SK-N-SH (cell line): Measurements from ENCODE around the gene CA4. TPM values are rescaled to one million over a fixed set of nuclear protein-coding genes. Genes with fewer than 3 reads are reported as not detected.

Experiments used
- CTCF ChIA-PET: fragments of 300-600, 350-600 bp; formaldehyde crosslinking; extraction: SDS; loops from one replicate; lab custom pipeline; 2021; lab: Yijun Ruan, JAX
- POLR2A ChIA-PET: fragments of 350-600 bp; sonication (Branson Sonifier 250); formaldehyde crosslinking; extraction: SDS; loops from one replicate; lab custom pipeline; 2020; ENCODE audit warnings: antibody characterized with exemption, inconsistent platforms; lab: Yijun Ruan, JAX
- DNase-seq: peaks from one replicate; pipeline ENCODE4 v3.0.0; 2012
- H2AFZ ChIP-seq: fragments of 200-600 bp; sonication (generic); 2 replicates; pipeline ENCODE4 v1.8.1; 2016; ENCODE audit warnings: antibody characterized with exemption, mild to moderate bottlenecking, low read depth
- H3F3A ChIP-seq: fragments of 200-600 bp; sonication (generic); replicated peaks from 2 replicates; pipeline ENCODE3; 2016; ENCODE audit warnings: antibody characterized with exemption, mild to moderate bottlenecking; ENCODE audit not compliant: insufficient read depth
- H3K27ac ChIP-seq, 2 experiments: fragments of 200-500 bp in 1 of 2; fragments of 200-600 bp in 1 of 2; sonication (Bioruptor generic) in 1 of 2; sonication (generic), shearing (Covaris generic) in 1 of 2; 2 replicates each; pipeline versions ENCODE4 v1.5.1 to v1.6.1; 2014 to 2016; ENCODE audit warnings: low read depth in 2 of 2, inconsistent platforms in 1 of 2, low read length in 1 of 2, mild to moderate bottlenecking in 1 of 2, mixed read lengths in 1 of 2
- H3K27me3 ChIP-seq: fragments of 200-600 bp; sonication (generic), shearing (Covaris generic); 2 replicates; pipeline ENCODE4 v1.6.1; 2016; ENCODE audit warnings: mixed run types; ENCODE audit not compliant: insufficient read depth
- H3K36me3 ChIP-seq, 2 experiments: fragments of 200-500 bp in 1 of 2; fragments of 200-600 bp in 1 of 2; sonication (Bioruptor generic) in 1 of 2; sonication (generic) in 1 of 2; replicated peaks in 1 of 2; 2 replicates each; pipeline versions ENCODE3 to v1.5.1; 2014 to 2016; ENCODE audit warnings: low read length in 1 of 2, mild to moderate bottlenecking in 1 of 2; ENCODE audit not compliant: insufficient read depth in 2 of 2, control insufficient read depth in 1 of 2
- H3K4me1 ChIP-seq, 2 experiments: fragments of 200-500 bp in 1 of 2; fragments of 200-600 bp in 1 of 2; sonication (Bioruptor generic) in 1 of 2; sonication (generic), shearing (Covaris generic) in 1 of 2; 2 replicates each; pipeline versions ENCODE4 v1.5.1 to v1.6.1; 2014 to 2016; ENCODE audit warnings: low read depth in 1 of 2, low read length in 1 of 2, mixed run types in 1 of 2; ENCODE audit not compliant: insufficient read depth in 2 of 2, control insufficient read depth in 1 of 2
- H3K4me2 ChIP-seq: fragments of 200-600 bp; sonication (generic), shearing (Covaris generic); 2 replicates; pipeline ENCODE4 v1.6.1; 2017; ENCODE audit warnings: mixed run types
- H3K4me3 ChIP-seq, 2 experiments: fragments of 200-500 bp in 1 of 2; fragments of 200-600 bp in 1 of 2; sonication (Bioruptor generic) in 1 of 2; sonication (generic), shearing (Covaris generic) in 1 of 2; 2 replicates each; pipeline versions ENCODE4 v1.5.1 to v1.8.1; 2014 to 2016; ENCODE audit warnings: low read depth in 2 of 2, inconsistent platforms in 1 of 2, low read length in 1 of 2, mild to moderate bottlenecking in 1 of 2, mixed read lengths in 1 of 2, moderate library complexity in 1 of 2
- H3K79me2 ChIP-seq: fragments of 200-600 bp; sonication (generic); 2 replicates; pipeline ENCODE4 v1.8.1; 2017; ENCODE audit warnings: mild to moderate bottlenecking; ENCODE audit not compliant: insufficient read depth
- H3K9ac ChIP-seq: fragments of 200-600 bp; sonication (generic); 2 replicates; pipeline ENCODE4 v1.6.1; 2017; ENCODE audit warnings: mixed run types
- H3K9me2 ChIP-seq: fragments of 200-600 bp; sonication (generic); 2 replicates; pipeline ENCODE4 v1.6.1; 2017; ENCODE audit warnings: mixed run types
- H3K9me3 ChIP-seq: fragments of 200-600 bp; sonication (generic); 2 replicates; pipeline ENCODE4 v1.6.1; 2017; ENCODE audit warnings: mixed run types, mild to moderate bottlenecking, moderate library complexity
- H4K20me1 ChIP-seq: fragments of 200-600 bp; sonication (generic); 2 replicates; pipeline ENCODE4 v1.6.1; 2017; ENCODE audit warnings: mild to moderate bottlenecking, mixed run types; ENCODE audit not compliant: insufficient read depth
- CHD2 ChIP-seq: fragments of 150-350 bp; IDR thresholded peaks from 2 replicates; pipeline ENCODE4 v1.6.1; 2018; ENCODE audit warnings: low read length; ENCODE audit not compliant: partially characterized antibody
- ELF1 ChIP-seq: IDR thresholded peaks from 2 replicates; pipeline ENCODE4 v1.4.0; 2012
- EP300 ChIP-seq, 2 experiments: IDR thresholded peaks; 2 replicates each; pipeline versions ENCODE4 v1.4.0 to v1.6.1; 2012; ENCODE audit warnings: borderline replicate concordance in 1 of 2, low read depth in 1 of 2, low read length in 1 of 2
- EZH2phosphoT487 ChIP-seq: fragments of 200-600 bp; sonication (generic); IDR thresholded peaks from 2 replicates; pipeline ENCODE4 v1.6.1; 2017; ENCODE audit warnings: low read depth, mixed run types, mild to moderate bottlenecking, antibody characterized with exemption, moderate library complexity, borderline replicate concordance
- FOXM1 ChIP-seq: IDR thresholded peaks from 2 replicates; pipeline ENCODE4 v1.4.0; 2012; ENCODE audit warnings: low read depth, mild to moderate bottlenecking
- GABPA ChIP-seq: IDR thresholded peaks from 2 replicates; pipeline ENCODE4 v1.4.0; 2012; ENCODE audit warnings: low read depth, mild to moderate bottlenecking
- GATA2 ChIP-seq: sonication (generic); formaldehyde crosslinking; IDR thresholded peaks from 2 replicates; pipeline ENCODE4 v1.5.0; 2020; ENCODE audit warnings: mild to moderate bottlenecking, missing genetic modification reagents
- JUND ChIP-seq: IDR thresholded peaks from 2 replicates; pipeline ENCODE4 v1.4.0; 2012
- MAX ChIP-seq: IDR thresholded peaks from 2 replicates; pipeline ENCODE4 v1.4.0; 2012; ENCODE audit warnings: low read depth
- MEF2A ChIP-seq: IDR thresholded peaks from 2 replicates; pipeline ENCODE4 v1.4.0; 2012; ENCODE audit warnings: low read depth, borderline replicate concordance
- MXI1 ChIP-seq: IDR thresholded peaks from 2 replicates; pipeline ENCODE4 v1.6.1; 2012; ENCODE audit warnings: mild to moderate bottlenecking, low read depth, low read length, improper control_type of control experiment
- NRF1 ChIP-seq: IDR thresholded peaks from 2 replicates; pipeline ENCODE4 v1.6.1; 2012; ENCODE audit warnings: low read depth, mild to moderate bottlenecking, low read length
- POLR2AphosphoS5 ChIP-seq: IDR thresholded peaks from 2 replicates; pipeline ENCODE4 v1.6.1; 2012; ENCODE audit warnings: low read depth, low read length
- RCOR1 ChIP-seq: fragments of 150-350 bp; IDR thresholded peaks from 2 replicates; pipeline ENCODE4 v1.6.1; 2017; ENCODE audit warnings: antibody characterized with exemption, low read length
- RXRA ChIP-seq: IDR thresholded peaks from 2 replicates; pipeline ENCODE4 v1.4.0; 2012; ENCODE audit warnings: low read depth, mild to moderate bottlenecking, borderline replicate concordance
- SIN3A ChIP-seq: IDR thresholded peaks from 2 replicates; pipeline ENCODE4 v1.6.1; 2012; ENCODE audit warnings: low read depth, mild to moderate bottlenecking, low read length, moderate library complexity, borderline replicate concordance
- TEAD4 ChIP-seq: IDR thresholded peaks from 2 replicates; pipeline ENCODE4 v1.4.0; 2012; ENCODE audit warnings: mild to moderate bottlenecking, borderline replicate concordance; ENCODE audit not compliant: insufficient read depth
- USF2 ChIP-seq: fragments of 150-350 bp; IDR thresholded peaks from 2 replicates; pipeline ENCODE4 v1.6.1; 2017; ENCODE audit warnings: antibody characterized with exemption, low read length, low read depth, borderline replicate concordance
- WGBS: methylation state at CpG from one replicate; pipeline ENCODE4 v1.1.6; 2017; ENCODE audit warnings: low lambda C conversion rate; 5-methylcytosine and 5-hydroxymethylcytosine counted together
- polyA plus RNA-seq, 3 experiments: library from polyadenylated mRNA; depleted of rRNA; stranded (reverse); fragments of >200 nt; gene quantifications; 2 replicates each; pipeline ENCODE4 v1.2.3, GENCODE V29; 2012

CA4 gene
- polyA plus RNA-seq, 1 of the 3 experiments (the other 2 are of a cell fraction): 0.21 TPM

GRCh38 chr17:60173304-60173819 is 23.6 kb downstream of the CA4 start (continued):
- TF ChIP-seq USF2 (no peak), GABPA (no peak), POLR2AphosphoS5 (0 out of 2 replicates have a peak, but pooled peaks have one; percentile 31), RXRA (no peak), JUND (no peak), NRF1 (no peak)
- TF ChIP-seq, all 33 proteins: peak for 3

- peaks cover 3 to 7% of the 10 kb centered on the region in 2 experiments; a peak in 2 of 4 replicates for H3K4me1 ChIP-seq
- peaks cover 14 to 19% of the 10 kb centered on the region in 2 experiments for H3K36me3 ChIP-seq
- H3K79me2 ChIP-seq: no peaks in the 10 kb centered on the region
- H4K20me1 ChIP-seq: no peaks in the 10 kb centered on the region
- H3K4me2 ChIP-seq: no peak overlapping the region
- H2AFZ ChIP-seq: no peak overlapping the region
- H3K27me3 ChIP-seq: no peaks in the 10 kb centered on the region
- WGBS: 94% methylated on average over 3 of the region's 3 CpGs
- no peaks in the 10 kb centered on the region for H3K9me3 ChIP-seq
- H3K4me3 ChIP-seq: no peak overlapping the region
- no peak overlapping the region; a peak in 1 of 4 replicates for H3K27ac ChIP-seq
- H3F3A ChIP-seq: peaks cover 8% of the 10 kb centered on the region
- H3K9ac ChIP-seq: no peak overlapping the region
- ChIA-PET CTCF (interaction anchor here (1.4 kb wide), 2 partner anchors 15 to 32 kb away, joined by 3 to 5 read pairs; no protein-coding TSS in a partner anchor), POLR2A (no interaction called here)
- DNase-seq: no peak
- TF ChIP-seq GABPA: no peak
- TF ChIP-seq TEAD4: no peak
- TF ChIP-seq GATA2 (CRISPR knock-in tag): no peak
- no peak; the same call in 1 of the 2 replicates for TF ChIP-seq POLR2AphosphoS5
- TF ChIP-seq ELF1: no peak
- no peak for TF ChIP-seq EP300 (IDR thresholded peaks at IDR 0.05; ENCODE audit: borderline replicate concordance in 1 of 2, low read depth in 1 of 2, low read length in 1 of 2)
- no peak for TF ChIP-seq RCOR1
- TF ChIP-seq MEF2A: no peak
- no peak for TF ChIP-seq MAX
- TF ChIP-seq FOXM1: no peak
- TF ChIP-seq EZH2phosphoT487: no peak
- no peak for TF ChIP-seq USF2
- no peak for TF ChIP-seq CHD2
- no peak for TF ChIP-seq MXI1
- no peak for TF ChIP-seq SIN3A
- no peaks in the 10 kb centered on the region for H3K9me2 ChIP-seq
Measured at GRCh38 chr17:60174035-60174434, 24.3 kb downstream of the CA4 start.
